HEK293 (cell line): ENCODE measurements around the gene CACNA1C.

ENCODE experiments used
- YY1 ChIP-seq: fragments of 450-650 bp; formaldehyde crosslinking; IDR thresholded peaks from 2 replicates; pipeline ENCODE4 v1.5.1; 2018; ENCODE audit warnings: missing biosample characterization, missing genetic modification characterization
- ZBTB7A ChIP-seq: fragments of 450-650 bp; formaldehyde crosslinking; IDR thresholded peaks from 2 replicates; pipeline ENCODE4 v1.5.1; 2016; ENCODE audit warnings: low read depth, missing biosample characterization, missing genetic modification characterization
- ZNF10 ChIP-seq: fragments of 450-650 bp; formaldehyde crosslinking; IDR thresholded peaks from 2 replicates; pipeline ENCODE4 v1.5.1; 2017; ENCODE audit warnings: missing biosample characterization, missing genetic modification characterization
- ZNF121 ChIP-seq: fragments of 450-650 bp; formaldehyde crosslinking; IDR thresholded peaks from 2 replicates; pipeline ENCODE4 v1.5.1; 2016; ENCODE audit warnings: missing biosample characterization, missing genetic modification characterization
- ZNF138 ChIP-seq: fragments of 450-650 bp; formaldehyde crosslinking; IDR thresholded peaks from 2 replicates; pipeline ENCODE4 v1.5.1; 2016; ENCODE audit warnings: missing biosample characterization, missing genetic modification characterization, borderline replicate concordance
- ZNF521 ChIP-seq: fragments of 450-650 bp; formaldehyde crosslinking; IDR thresholded peaks from 2 replicates; pipeline ENCODE4 v1.5.1; 2017; ENCODE audit warnings: missing biosample characterization, mild to moderate bottlenecking, missing genetic modification characterization
- TF ChIP-seq, protein P1 (sequence below): fragments of 450-650 bp; formaldehyde crosslinking; IDR thresholded peaks from 2 replicates; pipeline ENCODE4 v1.5.1; 2016; ENCODE audit warnings: missing biosample characterization, missing genetic modification characterization

DNA sequence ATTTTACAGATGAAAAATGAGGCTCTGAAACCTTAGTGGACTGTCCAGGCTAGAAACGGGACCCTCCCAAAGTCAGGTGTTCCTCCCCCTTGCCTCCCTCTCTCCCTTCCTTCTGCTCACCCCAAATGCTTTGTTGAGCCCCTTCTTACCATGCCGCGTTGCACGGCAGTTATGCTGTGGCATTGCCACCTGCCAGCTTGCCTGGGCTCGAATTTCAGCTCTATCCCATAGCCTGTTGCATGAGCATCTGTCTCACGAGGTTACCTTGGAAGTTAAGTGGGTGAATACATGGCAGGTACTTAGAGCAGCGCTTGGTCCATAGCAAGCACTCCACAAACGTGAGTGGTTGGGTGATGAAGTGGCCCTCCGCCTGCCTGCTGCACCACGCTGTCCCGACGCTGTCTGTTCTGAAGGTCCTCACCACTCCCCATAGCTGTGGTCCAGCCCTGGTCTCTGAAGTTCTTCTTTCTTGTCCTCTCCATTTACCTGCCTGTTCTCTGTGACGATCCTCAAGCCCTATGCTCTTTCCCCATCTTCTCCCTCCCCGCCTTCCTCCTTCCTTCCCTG is 269.9 kb downstream of the CACNA1C start:
- TF ChIP-seq, protein P1, sequence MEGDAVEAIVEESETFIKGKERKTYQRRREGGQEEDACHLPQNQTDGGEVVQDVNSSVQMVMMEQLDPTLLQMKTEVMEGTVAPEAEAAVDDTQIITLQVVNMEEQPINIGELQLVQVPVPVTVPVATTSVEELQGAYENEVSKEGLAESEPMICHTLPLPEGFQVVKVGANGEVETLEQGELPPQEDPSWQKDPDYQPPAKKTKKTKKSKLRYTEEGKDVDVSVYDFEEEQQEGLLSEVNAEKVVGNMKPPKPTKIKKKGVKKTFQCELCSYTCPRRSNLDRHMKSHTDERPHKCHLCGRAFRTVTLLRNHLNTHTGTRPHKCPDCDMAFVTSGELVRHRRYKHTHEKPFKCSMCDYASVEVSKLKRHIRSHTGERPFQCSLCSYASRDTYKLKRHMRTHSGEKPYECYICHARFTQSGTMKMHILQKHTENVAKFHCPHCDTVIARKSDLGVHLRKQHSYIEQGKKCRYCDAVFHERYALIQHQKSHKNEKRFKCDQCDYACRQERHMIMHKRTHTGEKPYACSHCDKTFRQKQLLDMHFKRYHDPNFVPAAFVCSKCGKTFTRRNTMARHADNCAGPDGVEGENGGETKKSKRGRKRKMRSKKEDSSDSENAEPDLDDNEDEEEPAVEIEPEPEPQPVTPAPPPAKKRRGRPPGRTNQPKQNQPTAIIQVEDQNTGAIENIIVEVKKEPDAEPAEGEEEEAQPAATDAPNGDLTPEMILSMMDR (tag by site-specific recombination) = no peak
- TF ChIP-seq ZNF10 (no peak), ZNF138 (tag by site-specific recombination) (no peak), ZNF121 (tag by site-specific recombination) (no peak), YY1 (tag by site-specific recombination) (no peak), ZNF521 (tag by site-specific recombination) (no peak), ZBTB7A (no peak)
